Lower leg skin (tissue), 4 donors: ENCODE data around the gene NUP93. TPM values are rescaled to one million over a fixed set of nuclear protein-coding genes. Genes with fewer than 3 reads are reported as not detected.

Experiments used
- DNase-seq, 2 donors: peaks; one replicate each; pipeline ENCODE4 v3.0.0-alpha.2; 2019; ENCODE audit warnings: low spot score in 2 of 2
- H3K4me3 ChIP-seq: fragments of 200-600 bp; sonication (generic); 2 replicates; pipeline ENCODE4 v1.5.1; 2017; ENCODE audit warnings: mild to moderate bottlenecking, low read depth; ENCODE audit not compliant: poor library complexity, severe bottlenecking
- POLR2A ChIP-seq, 2 donors: fragments of 450-650 bp; IDR thresholded peaks; one replicate each; pipeline ENCODE4 v1.6.1; 2016 to 2017; ENCODE audit warnings: antibody characterized with exemption in 2 of 2, mild to moderate bottlenecking in 1 of 2, moderate library complexity in 1 of 2
- WGBS, 2 donors: methylation state at CpG; one replicate each; pipeline ENCODE4 v1.1.5; 2018; 5-methylcytosine and 5-hydroxymethylcytosine counted together
- intact Hi-C: fragments of 100-400 bp; cut with DNase I; formaldehyde crosslinking; loops from one replicate; pipeline ENCODE4 v1.15.0; 2023; ENCODE audit warnings: low total_unique reads
- total RNA-seq, 4 donors: library from RNA; depleted of rRNA; stranded (reverse); fragments of >200 nt; gene quantifications; one replicate each; pipeline ENCODE4 v1.1.0, GENCODE V29; 2016
- TF ChIP-seq, protein P1 (sequence below), 3 donors: fragments of 450-650 bp; IDR thresholded peaks; one replicate each; pipeline ENCODE4 v1.5.1; 2016; ENCODE audit warnings: antibody characterized with exemption in 3 of 3, mild to moderate bottlenecking in 3 of 3, moderate library complexity in 2 of 3

NUP93 gene
- total RNA-seq, 4 donors from 2014 or later, result 21.0 to 40.6 (median 31.2) TPM

DNA sequence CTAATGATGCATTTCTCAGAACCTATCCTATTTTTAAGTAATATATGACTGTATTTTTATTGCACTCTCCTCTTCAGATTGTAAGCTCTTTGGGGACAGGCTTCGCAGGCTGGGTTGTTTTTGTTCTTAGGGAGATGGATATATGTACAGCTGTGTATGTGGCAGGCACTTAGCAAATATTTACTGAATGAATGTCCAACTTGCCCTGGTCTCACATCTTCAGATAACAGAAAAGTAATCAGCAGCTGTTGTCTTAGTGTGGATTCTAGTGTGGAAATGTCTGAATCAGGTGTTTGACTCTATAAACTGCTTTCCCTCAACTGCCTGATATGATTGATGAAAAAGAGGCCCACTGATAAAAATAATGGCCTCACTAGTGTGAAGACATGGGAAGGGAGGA lies 88.0 kb downstream of the NUP93 start:
- H3K4me3 ChIP-seq, result no peak overlapping the region
- WGBS, 2 donors, result 92 to 97% methylated on average over 1 of the region's 1 CpG

GRCh38 chr16:56823081-56823733 lies 93.3 kb downstream of the NUP93 start:
- no peak for DNase-seq
- WGBS, 2 donors, result 84 to 87% methylated on average over 12 of the region's 12 CpGs
- intact Hi-C loops, result no loop called here
- H3K4me3 ChIP-seq, result no peak overlapping the region
- TF ChIP-seq, protein P1, sequence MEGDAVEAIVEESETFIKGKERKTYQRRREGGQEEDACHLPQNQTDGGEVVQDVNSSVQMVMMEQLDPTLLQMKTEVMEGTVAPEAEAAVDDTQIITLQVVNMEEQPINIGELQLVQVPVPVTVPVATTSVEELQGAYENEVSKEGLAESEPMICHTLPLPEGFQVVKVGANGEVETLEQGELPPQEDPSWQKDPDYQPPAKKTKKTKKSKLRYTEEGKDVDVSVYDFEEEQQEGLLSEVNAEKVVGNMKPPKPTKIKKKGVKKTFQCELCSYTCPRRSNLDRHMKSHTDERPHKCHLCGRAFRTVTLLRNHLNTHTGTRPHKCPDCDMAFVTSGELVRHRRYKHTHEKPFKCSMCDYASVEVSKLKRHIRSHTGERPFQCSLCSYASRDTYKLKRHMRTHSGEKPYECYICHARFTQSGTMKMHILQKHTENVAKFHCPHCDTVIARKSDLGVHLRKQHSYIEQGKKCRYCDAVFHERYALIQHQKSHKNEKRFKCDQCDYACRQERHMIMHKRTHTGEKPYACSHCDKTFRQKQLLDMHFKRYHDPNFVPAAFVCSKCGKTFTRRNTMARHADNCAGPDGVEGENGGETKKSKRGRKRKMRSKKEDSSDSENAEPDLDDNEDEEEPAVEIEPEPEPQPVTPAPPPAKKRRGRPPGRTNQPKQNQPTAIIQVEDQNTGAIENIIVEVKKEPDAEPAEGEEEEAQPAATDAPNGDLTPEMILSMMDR (IDR thresholded peaks at IDR 0.05), result no peak
- no peak for TF ChIP-seq POLR2A (IDR thresholded peaks at IDR 0.05)

More for the DNA sequence above, 88.0 kb downstream of the NUP93 start:
- intact Hi-C loops, result no loop called here
- no peak for DNase-seq
- TF ChIP-seq, protein P1 (IDR thresholded peaks at IDR 0.05), result no peak
- TF ChIP-seq POLR2A (IDR thresholded peaks at IDR 0.05), result no peak

- intact Hi-C loops, result no loop called here
- H3K4me3 ChIP-seq, result no peak overlapping the region
- WGBS, 2 donors, result 56 to 61% methylated on average over 3 of the region's 3 CpGs
- no peak for DNase-seq
- TF ChIP-seq, protein P1 (IDR thresholded peaks at IDR 0.05), result no peak
- no peak for TF ChIP-seq POLR2A (IDR thresholded peaks at IDR 0.05)
Measured at GRCh38 chr16:56824331-56824730, 94.4 kb downstream of the NUP93 start.

DNA sequence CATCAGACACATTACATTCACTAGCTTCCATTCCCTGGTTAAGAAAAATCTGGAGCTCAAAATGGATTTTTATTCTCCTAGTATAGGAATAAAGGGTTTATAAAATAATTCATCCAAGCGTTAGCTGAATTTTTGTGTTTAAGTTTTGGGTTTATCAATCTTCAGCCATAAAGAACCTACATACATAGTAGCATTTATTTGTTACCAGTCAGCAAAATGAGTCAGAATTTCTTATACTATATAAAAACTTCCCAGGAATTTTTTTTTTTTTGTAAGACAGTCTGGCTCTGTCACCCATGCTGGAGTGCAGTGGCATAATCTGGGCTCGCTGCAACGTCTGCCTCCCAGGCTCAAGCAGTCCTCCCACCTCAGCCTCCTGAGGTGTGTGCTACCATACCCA lies 94.9 kb downstream of the NUP93 start:
- WGBS, 2 donors, result 94% methylated on average over 3 of the region's 3 CpGs
- no peak overlapping the region for H3K4me3 ChIP-seq
- TF ChIP-seq, protein P1 (IDR thresholded peaks at IDR 0.05), result no peak
- no peak for TF ChIP-seq POLR2A (IDR thresholded peaks at IDR 0.05)
- intact Hi-C loops, result no loop called here
- DNase-seq, result no peak

GRCh38 chr16:56825826-56826225 lies 95.9 kb downstream of the NUP93 start:
- intact Hi-C loops, result no loop called here
- no peak for DNase-seq
- TF ChIP-seq, protein P1 (IDR thresholded peaks at IDR 0.05), result no peak
- TF ChIP-seq POLR2A (IDR thresholded peaks at IDR 0.05), result no peak
- H3K4me3 ChIP-seq, result no peak overlapping the region

DNA sequence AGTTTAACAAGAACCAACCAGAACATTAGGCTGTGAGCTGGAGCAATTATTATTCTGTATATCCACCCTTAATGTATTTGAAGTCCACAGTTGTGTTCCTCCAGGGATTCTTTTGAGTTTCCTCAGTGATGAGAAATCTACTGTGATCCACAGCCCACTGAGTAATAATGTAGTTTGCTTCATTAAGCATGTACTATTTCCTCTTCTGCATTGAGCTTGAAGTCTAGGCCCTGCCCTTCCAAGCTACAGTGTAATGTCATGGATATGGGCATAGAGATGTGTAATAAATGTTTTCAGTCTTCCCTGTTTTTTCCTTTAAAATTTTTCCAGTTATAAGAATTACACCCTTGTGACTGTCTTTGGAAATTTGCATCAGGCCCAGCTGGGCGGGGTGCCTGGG lies 98.7 kb downstream of the NUP93 start:
- TF ChIP-seq, protein P1 (IDR thresholded peaks at IDR 0.05), result no peak
- TF ChIP-seq POLR2A (IDR thresholded peaks at IDR 0.05), result no peak
- intact Hi-C loops, result no loop called here
- 89 to 93% methylated on average over 1 of the region's 1 CpG for WGBS, 2 donors
- no peak for DNase-seq
- H3K4me3 ChIP-seq, result no peak overlapping the region
